Retinal pigment epithelial cell (primary cell): ENCODE measurements around the gene IQGAP2.

Experiments
- DNase-seq: peaks from one replicate; pipeline ENCODE4 v3.0.0-alpha.2; 2010; ENCODE audit warnings: low read depth
- H3K4me3 ChIP-seq: 2 replicates; pipeline ENCODE4 v1.5.1; 2011; ENCODE audit warnings: mild to moderate bottlenecking, low read length, control low read depth, moderate library complexity
- TF ChIP-seq, protein P1 (sequence below): conservative IDR thresholded peaks from 2 replicates; pipeline ENCODE4 v1.5.1; 2011; ENCODE audit warnings: low read depth, low read length, control low read depth, inconsistent platforms

The IQGAP2 gene

DNA sequence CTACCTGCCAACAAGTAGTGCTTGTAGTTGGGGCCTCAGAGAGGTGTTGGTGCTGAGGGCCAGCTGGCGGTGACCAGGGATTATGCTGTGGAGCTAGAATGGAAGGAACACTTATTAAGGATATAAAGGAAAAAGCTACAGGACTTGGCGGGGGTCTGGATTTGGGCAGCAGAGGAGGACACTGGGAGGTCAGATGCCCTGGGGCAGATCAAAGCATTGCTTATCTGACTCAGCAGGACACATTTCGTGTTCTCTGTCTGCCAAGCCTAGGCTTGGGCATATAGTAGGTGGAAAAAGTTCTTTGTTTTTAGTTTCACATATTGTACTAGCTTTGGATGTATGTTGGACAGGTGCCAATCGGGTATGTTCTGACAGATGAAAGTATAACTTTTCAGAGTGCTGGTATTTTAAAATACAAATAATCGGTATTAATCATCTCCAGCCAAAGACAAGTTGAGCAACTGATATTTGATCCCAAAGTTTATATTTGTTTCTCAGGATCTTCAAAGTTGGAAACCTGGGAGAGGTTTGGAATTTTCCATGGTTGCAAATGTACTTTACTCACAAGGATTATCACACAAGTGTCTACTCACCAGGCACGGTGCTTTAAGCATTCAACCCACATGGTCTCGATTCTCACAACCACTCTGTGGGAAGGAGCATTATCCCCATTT lies 69.4 kb downstream of the IQGAP2 start:
- no peak for DNase-seq
- no peak overlapping the region for H3K4me3 ChIP-seq
- TF ChIP-seq, protein P1, sequence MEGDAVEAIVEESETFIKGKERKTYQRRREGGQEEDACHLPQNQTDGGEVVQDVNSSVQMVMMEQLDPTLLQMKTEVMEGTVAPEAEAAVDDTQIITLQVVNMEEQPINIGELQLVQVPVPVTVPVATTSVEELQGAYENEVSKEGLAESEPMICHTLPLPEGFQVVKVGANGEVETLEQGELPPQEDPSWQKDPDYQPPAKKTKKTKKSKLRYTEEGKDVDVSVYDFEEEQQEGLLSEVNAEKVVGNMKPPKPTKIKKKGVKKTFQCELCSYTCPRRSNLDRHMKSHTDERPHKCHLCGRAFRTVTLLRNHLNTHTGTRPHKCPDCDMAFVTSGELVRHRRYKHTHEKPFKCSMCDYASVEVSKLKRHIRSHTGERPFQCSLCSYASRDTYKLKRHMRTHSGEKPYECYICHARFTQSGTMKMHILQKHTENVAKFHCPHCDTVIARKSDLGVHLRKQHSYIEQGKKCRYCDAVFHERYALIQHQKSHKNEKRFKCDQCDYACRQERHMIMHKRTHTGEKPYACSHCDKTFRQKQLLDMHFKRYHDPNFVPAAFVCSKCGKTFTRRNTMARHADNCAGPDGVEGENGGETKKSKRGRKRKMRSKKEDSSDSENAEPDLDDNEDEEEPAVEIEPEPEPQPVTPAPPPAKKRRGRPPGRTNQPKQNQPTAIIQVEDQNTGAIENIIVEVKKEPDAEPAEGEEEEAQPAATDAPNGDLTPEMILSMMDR, result no peak

DNA sequence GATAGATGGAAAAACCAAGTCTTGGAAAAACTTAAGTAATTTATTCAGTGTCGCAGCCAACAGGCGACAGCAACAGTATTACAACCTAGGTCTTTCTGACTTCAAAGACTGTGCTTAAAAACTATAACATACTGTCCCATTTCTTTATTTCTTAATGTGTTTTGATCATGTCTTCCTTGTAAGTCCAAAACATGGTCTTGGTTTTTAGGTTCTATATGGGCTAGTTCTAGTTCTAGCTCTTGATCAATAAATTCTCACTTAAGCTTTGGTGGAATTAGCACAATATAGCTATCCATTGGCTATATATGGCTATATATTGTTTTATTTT lies 69.9 kb downstream of the IQGAP2 start:
- H3K4me3 ChIP-seq, result no peak overlapping the region
- TF ChIP-seq, protein P1, result no peak
- DNase-seq, result no peak

DNA sequence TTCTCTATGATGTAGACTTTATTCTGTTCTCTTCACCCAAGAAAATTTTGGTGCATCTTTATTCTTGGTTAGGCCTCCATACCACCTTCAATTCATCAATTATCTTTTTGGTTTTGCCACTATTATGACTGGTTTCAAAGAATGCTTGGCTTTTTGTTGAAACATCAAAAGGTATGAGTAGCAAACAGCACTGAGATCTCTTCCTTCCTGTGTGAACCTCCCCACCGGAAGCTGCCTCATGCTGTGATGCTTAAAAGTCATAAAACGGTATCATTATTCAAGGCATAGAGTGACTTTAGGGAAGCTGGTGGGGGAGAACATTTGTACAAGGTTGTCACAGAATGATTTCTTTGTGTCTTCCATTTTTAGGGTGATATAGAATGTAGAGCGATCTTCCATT lies 70.6 kb downstream of the IQGAP2 start:
- TF ChIP-seq, protein P1, result no peak
- DNase-seq, result no peak
- H3K4me3 ChIP-seq, result no peak overlapping the region

DNA sequence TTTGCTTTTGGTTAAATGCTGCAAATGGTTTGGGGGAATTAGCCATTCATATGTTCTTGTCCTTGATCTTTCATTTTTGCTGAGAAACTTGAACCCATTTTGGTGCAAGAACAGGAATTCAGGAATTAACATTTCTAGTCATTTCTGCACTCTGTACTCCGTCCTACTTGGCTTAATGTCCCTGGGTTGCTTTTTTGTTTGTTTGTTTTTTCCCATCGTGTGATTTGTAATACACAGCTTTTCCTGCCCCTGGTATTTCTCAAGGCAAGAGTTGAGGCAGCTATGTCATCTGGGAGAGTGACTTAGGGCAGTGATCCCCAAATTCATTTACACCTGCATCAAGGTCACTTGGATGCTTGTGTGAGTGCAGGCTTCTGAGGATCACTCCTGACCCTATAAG lies 71.3 kb downstream of the IQGAP2 start:
- H3K4me3 ChIP-seq, result no peak overlapping the region
- no peak for DNase-seq
- TF ChIP-seq, protein P1, result no peak

DNA sequence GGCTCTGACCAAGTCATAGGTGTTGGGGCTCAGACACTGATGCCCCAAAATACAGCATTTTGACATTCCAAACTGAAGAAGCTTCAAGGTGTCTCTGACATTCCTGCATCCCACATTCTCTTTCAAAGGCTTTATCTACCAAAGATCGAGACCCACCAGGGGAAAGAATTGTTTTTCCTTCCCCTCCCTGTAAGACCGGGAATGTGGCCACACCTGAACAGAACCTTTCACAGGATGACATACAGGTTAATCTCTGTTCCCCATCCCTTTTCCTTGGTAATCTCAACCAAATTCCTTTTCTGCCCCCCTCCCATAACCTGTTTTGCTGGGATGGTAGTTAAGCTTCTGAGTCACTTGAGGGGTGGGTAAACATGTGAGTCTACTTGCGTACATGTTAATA lies 72.3 kb downstream of the IQGAP2 start:
- no peak for DNase-seq
- TF ChIP-seq, protein P1, result no peak
- H3K4me3 ChIP-seq, result no peak overlapping the region

DNA sequence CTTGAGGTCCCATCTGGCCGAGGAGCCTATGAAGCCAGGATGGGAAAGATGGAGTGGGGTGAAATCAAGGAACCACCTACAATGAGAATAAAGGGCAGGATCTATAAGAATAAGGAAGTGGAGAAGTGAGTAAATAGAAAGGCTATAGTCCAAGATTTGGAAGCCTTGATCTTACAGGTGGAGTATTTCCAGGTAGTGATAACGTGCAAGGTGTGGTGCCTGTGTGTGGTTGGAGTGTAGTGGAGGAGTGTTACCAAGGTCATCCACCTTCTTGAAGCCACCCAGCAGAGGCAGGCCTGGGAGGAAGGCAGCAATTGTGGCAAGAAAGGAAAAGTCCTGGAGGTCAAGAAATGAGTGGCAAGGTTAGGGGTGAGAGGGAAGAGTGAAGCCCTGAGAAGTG lies 72.9 kb downstream of the IQGAP2 start:
- DNase-seq, result no peak
- TF ChIP-seq, protein P1, result no peak
- H3K4me3 ChIP-seq, result no peak overlapping the region

DNA sequence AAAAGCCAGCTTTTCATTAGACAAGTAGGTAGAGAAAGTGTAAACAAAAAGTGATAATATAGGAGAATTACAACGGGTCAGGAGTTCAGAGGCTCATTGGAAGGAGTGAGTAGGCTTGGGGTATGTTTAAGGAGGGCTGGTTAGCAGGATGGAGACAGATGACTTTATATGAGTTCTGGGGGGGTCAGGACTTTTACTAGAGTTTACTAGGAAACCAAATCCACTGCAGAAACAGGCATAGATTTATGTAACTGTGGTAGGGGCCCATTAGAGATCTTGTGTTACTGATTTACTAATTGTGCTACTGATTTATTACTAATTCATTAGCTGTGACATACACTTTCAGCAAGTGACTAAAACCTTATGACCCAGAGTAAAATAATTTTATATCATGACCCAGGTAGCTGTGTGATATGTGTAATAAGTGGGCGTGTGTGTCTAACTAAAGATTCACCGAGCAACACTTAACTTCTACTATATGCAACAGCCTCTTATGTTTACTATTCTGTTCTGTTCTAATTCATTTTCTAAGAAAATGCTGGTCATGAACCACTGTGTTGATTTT lies 73.5 kb downstream of the IQGAP2 start:
- TF ChIP-seq, protein P1, result no peak
- DNase-seq, result no peak
- H3K4me3 ChIP-seq, result no peak overlapping the region
